Measurements from ENCODE around the gene ZNF385B.

DNA sequence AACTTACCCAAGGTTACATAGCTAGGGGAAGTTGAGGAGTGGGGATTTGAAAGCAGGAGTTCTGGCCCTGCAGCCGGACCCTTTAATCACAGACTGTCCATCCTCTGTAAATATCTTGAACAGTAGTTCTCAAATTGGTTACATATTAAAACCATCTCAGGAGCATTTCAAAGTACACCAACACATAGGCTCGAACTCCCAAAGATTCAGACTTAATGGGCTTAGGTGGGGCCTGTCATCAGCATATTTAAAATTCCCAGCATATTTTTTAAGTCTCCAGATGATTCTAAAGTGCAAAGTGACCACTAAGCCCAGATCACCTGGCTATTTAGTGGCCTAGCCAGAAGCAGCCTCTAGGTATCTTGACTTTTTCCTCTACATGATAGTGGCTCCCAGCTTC lies 192.2 kb downstream of the ZNF385B start:
- no peak for TF ChIP-seq GATA3 (IDR thresholded peaks at IDR 0.05; ENCODE audit: low read depth, low read length)
- TF ChIP-seq GATA2 (IDR thresholded peaks at IDR 0.05; ENCODE audit: low read depth, low read length), result no peak
